HepG2 (cell line): ENCODE measurements around the gene TBC1D4. TPM values are rescaled to one million over a fixed set of nuclear protein-coding genes. Genes with fewer than 3 reads are reported as not detected.
A peak's percentile ranks its signal among the peaks of the same experiment; 100 is the strongest.

Experiments used
- ATAC-seq: fragments of 200-7000 bp; cut with Tn5 transposase; 3 replicates; pipeline ENCODE4 v1.9.1; 2020; ENCODE audit warnings: mild to moderate bottlenecking, moderate library complexity
- BruUV-seq: library from RNA; stranded (reverse); fragments of 400-500 nt; replicated peaks from 2 replicates; lab custom pipeline; 2021; lab: Mats Ljungman, UMichigan
- CTCF ChIA-PET: fragments of 300-600 bp; formaldehyde crosslinking; extraction: SDS; loops from one replicate; lab custom pipeline; 2021; ENCODE audit warnings: low total read pairs, inconsistent platforms, low intra/inter-chr PET ratio; lab: Yijun Ruan, JAX
- POLR2A ChIA-PET: fragments of 350-600 bp; sonication (Branson Sonifier 250); formaldehyde crosslinking; loops from one replicate; lab custom pipeline; 2020; ENCODE audit warnings: antibody characterized with exemption, inconsistent platforms; lab: Yijun Ruan, JAX
- DNase-seq: peaks from one replicate; pipeline ENCODE4 v3.0.0-alpha.2; 2015; ENCODE audit warnings: low spot score
- FAIRE-seq: peaks from 3 replicates; lab custom pipeline; 2011; peaks lifted over from hg19 to GRCh38; lab: Jason Lieb, UNC
- H2AFZ ChIP-seq: one replicate; pipeline ENCODE4 v1.6.1; 2011; ENCODE audit warnings: low read length, inconsistent platforms
- H3K27ac ChIP-seq: fragments of 300-600 bp; 3 replicates; pipeline ENCODE4 v1.8.0; 2011; ENCODE audit warnings: mixed run types, mild to moderate bottlenecking, mixed read lengths, low read length, inconsistent platforms; ENCODE audit not compliant: insufficient read depth; ENCODE audit errors: extremely low read length
- H3K27me3 ChIP-seq, 2 experiments: fragments of 200-600 bp in 1 of 2; 2 replicates in 1 of 2; 3 replicates in 1 of 2; pipeline versions ENCODE4 v1.6.0 to v1.8.0; 2011; ENCODE audit warnings: low read length in 2 of 2, mild to moderate bottlenecking in 2 of 2, moderate library complexity in 2 of 2, inconsistent platforms in 1 of 2; ENCODE audit not compliant: insufficient read depth in 2 of 2, control insufficient read depth in 1 of 2
- H3K36me3 ChIP-seq, 2 experiments: fragments of 200-600 bp in 1 of 2; replicated peaks in 1 of 2; 2 replicates in 1 of 2; 3 replicates in 1 of 2; pipeline versions ENCODE4 v1.5.1 to v1.8.0; 2011; ENCODE audit warnings: low read length in 2 of 2, inconsistent platforms in 1 of 2; ENCODE audit not compliant: insufficient read depth in 2 of 2, control insufficient read depth in 1 of 2
- H3K4me1 ChIP-seq: 2 replicates; pipeline ENCODE4 v1.5.1; 2012; ENCODE audit warnings: low read length, inconsistent platforms; ENCODE audit not compliant: insufficient read depth
- H3K4me2 ChIP-seq: 2 replicates; pipeline ENCODE4 v1.6.0; 2011; ENCODE audit warnings: low read depth, low read length, inconsistent platforms
- H3K4me3 ChIP-seq, 3 experiments: fragments of 200-600 bp in 1 of 3; sonication (generic), shearing (Covaris generic) in 1 of 3; replicated peaks in 1 of 3; 2 replicates each; pipeline ENCODE4 v1.5.1; 2011 to 2016; ENCODE audit warnings: low read length in 3 of 3, inconsistent platforms in 2 of 3, low read depth in 2 of 3, mild to moderate bottlenecking in 2 of 3, control low read depth in 1 of 3, mixed read lengths in 1 of 3; ENCODE audit not compliant: insufficient read depth in 1 of 3
- H3K79me2 ChIP-seq: one replicate; pipeline ENCODE4 v1.6.1; 2011; ENCODE audit warnings: low read length, inconsistent platforms; ENCODE audit not compliant: insufficient read depth
- H3K9ac ChIP-seq: 2 replicates; pipeline ENCODE4 v1.6.0; 2011; ENCODE audit warnings: mild to moderate bottlenecking, low read depth, low read length, inconsistent platforms; ENCODE audit not compliant: insufficient read depth
- H3K9me3 ChIP-seq: 2 replicates; pipeline ENCODE4 v1.5.1; 2012; ENCODE audit warnings: mild to moderate bottlenecking, low read length
- H4K20me1 ChIP-seq: 2 replicates; pipeline ENCODE4 v1.6.0; 2011; ENCODE audit warnings: inconsistent platforms, mild to moderate bottlenecking, low read length, moderate library complexity; ENCODE audit not compliant: insufficient read depth
- GTF3A ChIP-seq: sonication (generic); formaldehyde crosslinking; conservative IDR thresholded peaks from 2 replicates; pipeline ENCODE4 v1.4.0; 2020; ENCODE audit warnings: mild to moderate bottlenecking, missing genetic modification reagents
- MTA3 ChIP-seq: sonication (generic); formaldehyde crosslinking; IDR thresholded peaks from 2 replicates; pipeline ENCODE4 v1.4.0; 2020; ENCODE audit warnings: missing genetic modification reagents
- ZNF747 ChIP-seq: sonication (generic); formaldehyde crosslinking; IDR thresholded peaks from 2 replicates; pipeline ENCODE4 v1.8.1; 2023; ENCODE audit warnings: missing genetic modification reagents, mild to moderate bottlenecking, borderline replicate concordance
- WGBS: methylation state at CpG from one replicate; pipeline ENCODE4 v1.1.6; 2017; ENCODE audit warnings: low lambda C conversion rate; 5-methylcytosine and 5-hydroxymethylcytosine counted together
- in situ Hi-C: cut with HindIII; loops from 2 replicates; pipeline ENCODE4 v1.10.0; 2017; ENCODE audit warnings: low pct_unique_long_range_greater_than_20kb; ENCODE audit not compliant: extremely low pct_ligation_motif_present
- intact Hi-C: fragments of 100-400 bp; cut with micrococcal nuclease; formaldehyde crosslinking; loops from one replicate; pipeline ENCODE4 v1.10.0; 2022; ENCODE audit not compliant: unreplicated experiment
- polyA plus RNA-seq, 8 experiments: library from polyadenylated mRNA; depleted of rRNA in 3 of 8; stranded (reverse) in 7 of 8; unstranded in 1 of 8; fragments of >200 nt; fragmentation: Illumina TruSeq in 4 of 8; extraction: Trizol in 4 of 8; gene quantifications; 2 replicates each; pipeline versions ENCODE4 v1.2.1 to v1.2.3, GENCODE V29; 2011 to 2016; ENCODE audit warnings: low read depth in 4 of 8, missing spikeins in 1 of 8, mixed read lengths in 1 of 8; ENCODE audit not compliant: insufficient read depth in 1 of 8
- total RNA-seq, 5 experiments: library from RNA; depleted of rRNA; stranded (reverse); fragments of >200 nt; fragmentation: Illumina TruSeq; extraction: Trizol; gene quantifications; 2 replicates each; pipeline ENCODE4 v1.2.3, GENCODE V29; 2016; ENCODE audit warnings: low read depth in 1 of 5
- TF ChIP-seq, protein P1 (sequence below): IDR thresholded peaks from 2 replicates; pipeline ENCODE4 v1.6.1; 2016
- TF ChIP-seq, protein P2 (sequence below): sonication (generic); formaldehyde crosslinking; IDR thresholded peaks from 2 replicates; pipeline ENCODE4 v1.5.0; 2020; ENCODE audit warnings: missing genetic modification reagents

Gene TBC1D4
- total and polyA plus RNA-seq, 2 of the 13 experiments (the other 11 are each of a cell fraction or from before 2014, with no cell fraction given) = 35.9 to 64.4 TPM

DNA sequence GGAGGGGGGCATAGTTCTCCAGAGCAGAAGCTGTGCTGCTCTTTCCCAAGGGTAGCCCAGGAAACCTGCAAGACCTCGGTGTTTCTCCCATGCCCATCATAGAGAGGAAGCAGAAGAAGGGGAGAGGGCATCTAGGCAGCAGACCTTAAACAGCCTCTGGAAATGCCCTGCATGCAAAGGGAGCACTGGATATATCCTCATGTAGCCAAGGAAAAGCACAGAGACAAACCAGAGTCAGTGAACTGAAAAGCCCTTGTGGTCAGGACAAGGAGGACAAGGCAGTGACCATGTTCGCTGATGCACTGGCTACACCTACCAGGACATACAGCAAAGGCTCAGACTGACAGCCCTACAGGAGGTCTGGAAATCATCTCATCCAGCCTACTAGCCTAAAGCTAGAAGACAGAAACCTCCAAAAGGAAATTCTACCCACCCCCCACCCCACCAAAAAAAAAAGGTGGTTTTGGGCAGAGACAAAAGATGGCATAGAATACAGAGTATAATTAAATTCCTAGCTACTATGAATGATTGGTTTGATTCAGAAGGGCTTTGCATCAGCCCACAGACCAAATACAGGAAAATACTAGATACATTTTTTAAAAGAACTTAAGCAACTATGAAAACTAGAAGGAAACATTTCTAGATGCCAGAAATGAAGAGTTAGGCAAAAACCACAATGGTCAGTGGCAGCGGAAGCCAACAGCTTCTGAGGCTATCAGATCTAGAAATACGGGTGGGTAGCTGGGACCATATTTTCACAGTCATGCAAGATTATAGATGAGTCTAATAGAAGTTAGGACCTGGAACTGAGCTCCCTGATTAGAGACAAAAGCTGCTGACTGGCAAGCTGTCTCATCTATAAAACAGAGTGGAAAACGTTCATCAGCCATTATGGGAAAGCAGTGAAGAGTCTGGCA, 4.4 kb upstream of the TBC1D4 start:
- H4K20me1 ChIP-seq = no peaks in the 10 kb centered on the region
- peaks cover 3% of the 10 kb centered on the region for H3K79me2 ChIP-seq
- in situ Hi-C loops = loop anchor here (5.0 kb wide), 1 partner anchor 61 kb away; the partner anchor contains the start of gene UCHL3
- H3K36me3 ChIP-seq = no peaks in the 10 kb centered on the region
- H3K4me3 ChIP-seq = no peak overlapping the region
- no peaks in the 10 kb centered on the region for H3K9me3 ChIP-seq
- H3K27me3 ChIP-seq = no peaks in the 10 kb centered on the region
- 67% methylated on average over 5 of the region's 5 CpGs for WGBS
- H3K27ac ChIP-seq = peak overlapping the region; percentile 53
- peaks cover 61% of the 10 kb centered on the region for H3K4me1 ChIP-seq
- no peak overlapping the region for H2AFZ ChIP-seq
- peak; percentile 23 for ATAC-seq
- no TSS peak for BruUV-seq
- TF ChIP-seq, protein P1, sequence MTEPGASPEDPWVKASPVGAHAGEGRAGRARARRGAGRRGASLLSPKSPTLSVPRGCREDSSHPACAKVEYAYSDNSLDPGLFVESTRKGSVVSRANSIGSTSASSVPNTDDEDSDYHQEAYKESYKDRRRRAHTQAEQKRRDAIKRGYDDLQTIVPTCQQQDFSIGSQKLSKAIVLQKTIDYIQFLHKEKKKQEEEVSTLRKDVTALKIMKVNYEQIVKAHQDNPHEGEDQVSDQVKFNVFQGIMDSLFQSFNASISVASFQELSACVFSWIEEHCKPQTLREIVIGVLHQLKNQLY = no peak
- TF ChIP-seq GTF3A (CRISPR knock-in tag) (no peak), ZNF747 (CRISPR knock-in tag) (peak; percentile 39; the same call in 1 of the 2 replicates), MTA3 (CRISPR knock-in tag) (no peak)
- TF ChIP-seq, protein P2, sequence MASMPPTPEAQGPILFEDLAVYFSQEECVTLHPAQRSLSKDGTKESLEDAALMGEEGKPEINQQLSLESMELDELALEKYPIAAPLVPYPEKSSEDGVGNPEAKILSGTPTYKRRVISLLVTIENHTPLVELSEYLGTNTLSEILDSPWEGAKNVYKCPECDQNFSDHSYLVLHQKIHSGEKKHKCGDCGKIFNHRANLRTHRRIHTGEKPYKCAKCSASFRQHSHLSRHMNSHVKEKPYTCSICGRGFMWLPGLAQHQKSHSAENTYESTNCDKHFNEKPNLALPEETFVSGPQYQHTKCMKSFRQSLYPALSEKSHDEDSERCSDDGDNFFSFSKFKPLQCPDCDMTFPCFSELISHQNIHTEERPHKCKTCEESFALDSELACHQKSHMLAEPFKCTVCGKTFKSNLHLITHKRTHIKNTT (CRISPR knock-in tag) = no peak
- TF ChIP-seq, all 625 proteins: peak for 1
- peak overlapping the region; percentile 38 for H3K4me2 ChIP-seq
- POLR2A ChIA-PET = interaction anchor here (1.0 kb wide), 1 partner anchor 75 kb away, joined by 3 read pairs; no protein-coding TSS in a partner anchor
- no peak for FAIRE-seq
- intact Hi-C loops = no loop called here
- CTCF ChIA-PET = interaction anchor here (2.3 kb wide), 1 partner anchor 63 kb away, joined by 9 read pairs; the partner anchor contains the start of gene UCHL3
- peak; percentile 35 for DNase-seq
- no peak overlapping the region for H3K9ac ChIP-seq
